Measurements from ENCODE around the gene SPPL2C. TPM values are rescaled to one million over a fixed set of nuclear protein-coding genes. Genes with fewer than 3 reads are reported as not detected.
A peak's percentile ranks its signal among the peaks of the same experiment; 100 is the strongest.

Gene SPPL2C
- total RNA-seq, 1 experiment from 2014 or later: not detected

DNA sequence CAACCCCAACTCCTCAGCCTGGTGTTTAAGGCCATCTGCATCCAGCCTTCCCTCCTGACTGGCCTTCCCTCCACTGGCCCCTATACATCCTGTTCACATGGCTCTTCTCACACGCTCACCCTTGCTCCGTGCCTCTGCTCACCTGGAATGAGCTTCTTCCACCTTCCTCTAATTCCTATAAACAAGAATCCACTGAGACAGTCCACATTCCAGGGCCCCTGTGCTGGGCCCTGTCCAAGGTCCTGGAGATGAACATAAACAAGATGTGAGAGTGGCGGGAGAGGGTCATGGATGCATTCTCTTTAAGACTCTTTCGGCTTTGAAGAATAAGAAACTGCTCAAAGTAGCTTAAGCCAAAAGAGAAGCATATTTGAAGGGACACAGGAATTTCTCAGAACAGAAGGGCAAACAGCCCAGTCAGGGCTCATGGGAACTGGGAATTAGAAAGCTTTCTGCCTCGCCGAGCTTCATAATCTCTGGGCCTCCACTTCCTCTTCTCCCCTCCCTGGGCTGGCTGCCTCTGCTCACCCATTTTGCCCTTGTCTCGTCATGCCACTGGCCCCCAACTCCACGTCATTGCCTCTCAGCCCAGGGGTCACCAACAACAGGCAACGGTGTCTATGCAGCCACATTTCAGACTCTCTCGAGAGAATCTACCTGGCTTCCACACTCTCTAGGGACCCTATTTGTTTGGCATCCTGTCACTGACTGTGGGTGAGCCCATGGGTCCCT is 13.5 kb downstream of the SPPL2C start:
- Histone ChIP-seq H4K91ac (ENCODE audit: insufficient read length, low read depth, low read length) (no peak overlapping the region), H3K27me3 (ENCODE audit: insufficient read depth, low read length) (no peaks in the 10 kb centered on the region; the same call in 1 of the 2 replicates), H2BK120ac (ENCODE audit: low read depth, low read length, poor library complexity, severe bottlenecking) (no peak overlapping the region), H3T11ph (ENCODE audit: low read length) (no peak overlapping the region), H3K23me2 (ENCODE audit: insufficient read length, low read depth, low read length, poor library complexity, severe bottlenecking) (no peaks in the 10 kb centered on the region), H3K14ac (ENCODE audit: insufficient read depth, low read length) (no peak overlapping the region), H3K4ac (ENCODE audit: low read depth, low read length) (no peak overlapping the region), H2BK5ac (ENCODE audit: insufficient read length, low read length) (no peak overlapping the region), H3K18ac (ENCODE audit: insufficient read length, low read depth, low read length) (no peak overlapping the region), H4K8ac (replicated peaks; ENCODE audit: insufficient read length, low read depth, low read length) (no peak overlapping the region), H3K23ac (ENCODE audit: insufficient read length, low read depth, low read length) (no peak overlapping the region), H4K20me1 (ENCODE audit: control insufficient read depth, insufficient read depth, insufficient read length) (peaks cover 3% of the 10 kb centered on the region), H3K79me2 (ENCODE audit: insufficient read depth, low read length) (no peaks in the 10 kb centered on the region), H3K9ac (ENCODE audit: extremely low read depth, insufficient read length, low read length) (no peak overlapping the region), H4K5ac (ENCODE audit: insufficient read length, low read depth, low read length) (no peak overlapping the region), H2BK12ac (ENCODE audit: insufficient read length, low read depth, low read length) (no peak overlapping the region), H2BK20ac (ENCODE audit: low read depth, low read length, poor library complexity, severe bottlenecking) (no peak overlapping the region), H3K56ac (ENCODE audit: insufficient read length, low read depth, low read length) (no peak overlapping the region), H3K27ac (ENCODE audit: insufficient read length, low read depth, low read length) (no peak overlapping the region), H3K4me2 (ENCODE audit: insufficient read depth, insufficient read length, low read length) (no peak overlapping the region), H2AK5ac (ENCODE audit: insufficient read length, low read length) (no peak overlapping the region), H3K4me1 (ENCODE audit: insufficient read depth, low read length) (no peaks in the 10 kb centered on the region), H2AFZ (ENCODE audit: low read length) (no peak overlapping the region), H3K79me1 (ENCODE audit: insufficient read depth, low read depth, low read length, poor library complexity, severe bottlenecking) (no peaks in the 10 kb centered on the region), H2BK15ac (ENCODE audit: low read depth, low read length) (no peak overlapping the region), H3K9me3 (ENCODE audit: control insufficient read depth, low read depth, low read length) (no peaks in the 10 kb centered on the region)
- DNase-seq: peak; percentile 79
- peak overlapping the region in 1 of 3 experiments; percentile 0; a peak in 1 of 7 replicates for H3K27ac Mint-ChIP-seq
- peaks cover 0 to 7% of the 10 kb centered on the region in 2 experiments; a peak in 3 of 4 replicates for H3K4me1 Mint-ChIP-seq
- H3K9me3 Mint-ChIP-seq: peaks cover 0 to 6% of the 10 kb centered on the region in 2 experiments; a peak in 2 of 5 replicates
- peaks cover 30% of the 10 kb centered on the region for H3K27me3 Mint-ChIP-seq (ENCODE audit: low read depth)
- WGBS (ENCODE audit: extremely low coverage, insufficient read length, low lambda C conversion rate): no CpG with 5 or more reads among the region's 10 CpGs
- no peak overlapping the region for H3K4me3 Mint-ChIP-seq
- TF ChIP-seq, protein P1, sequence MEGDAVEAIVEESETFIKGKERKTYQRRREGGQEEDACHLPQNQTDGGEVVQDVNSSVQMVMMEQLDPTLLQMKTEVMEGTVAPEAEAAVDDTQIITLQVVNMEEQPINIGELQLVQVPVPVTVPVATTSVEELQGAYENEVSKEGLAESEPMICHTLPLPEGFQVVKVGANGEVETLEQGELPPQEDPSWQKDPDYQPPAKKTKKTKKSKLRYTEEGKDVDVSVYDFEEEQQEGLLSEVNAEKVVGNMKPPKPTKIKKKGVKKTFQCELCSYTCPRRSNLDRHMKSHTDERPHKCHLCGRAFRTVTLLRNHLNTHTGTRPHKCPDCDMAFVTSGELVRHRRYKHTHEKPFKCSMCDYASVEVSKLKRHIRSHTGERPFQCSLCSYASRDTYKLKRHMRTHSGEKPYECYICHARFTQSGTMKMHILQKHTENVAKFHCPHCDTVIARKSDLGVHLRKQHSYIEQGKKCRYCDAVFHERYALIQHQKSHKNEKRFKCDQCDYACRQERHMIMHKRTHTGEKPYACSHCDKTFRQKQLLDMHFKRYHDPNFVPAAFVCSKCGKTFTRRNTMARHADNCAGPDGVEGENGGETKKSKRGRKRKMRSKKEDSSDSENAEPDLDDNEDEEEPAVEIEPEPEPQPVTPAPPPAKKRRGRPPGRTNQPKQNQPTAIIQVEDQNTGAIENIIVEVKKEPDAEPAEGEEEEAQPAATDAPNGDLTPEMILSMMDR (conservative IDR thresholded peaks at IDR 0.05): no peak
- no peaks in the 10 kb centered on the region for H3K36me3 Mint-ChIP-seq (ENCODE audit: insufficient read depth in 1 of 3, low read depth in 3 of 3)
